NCI-H82 treated with DMSO at 0.1 percent for 48 hours (cell line): ENCODE data around the gene KRTAP9-7.

Experiments used
- DNase-seq: peaks from one replicate; lab custom pipeline; 2025; ENCODE audit not compliant: unreplicated experiment; lab: John Stamatoyannopoulos, UW

The KRTAP9-7 gene

GRCh38 chr17:41318231-41318630, 42.7 kb downstream of the KRTAP9-7 start:
- no peak for DNase-seq

GRCh38 chr17:41322094-41322902, 46.8 kb downstream of the KRTAP9-7 start:
- no peak for DNase-seq

GRCh38 chr17:41322903-41323895, 47.7 kb downstream of the KRTAP9-7 start:
- DNase-seq = no peak

GRCh38 chr17:41324180-41325075, 48.9 kb downstream of the KRTAP9-7 start:
- DNase-seq = no peak

- no peak for DNase-seq
These were observed 49.6 kb downstream of the KRTAP9-7 start for GRCh38 chr17:41325126-41325525.

- DNase-seq = no peak
These were observed 50.1 kb downstream of the KRTAP9-7 start for GRCh38 chr17:41325611-41326010.
